Germinal center (tissue), 1 donor: ENCODE data around the gene STUM.
"Not testable (repeated sequence)": the region's sequence is repeated elsewhere in the genome, so short reads cannot be mapped to it uniquely, and the experiment has no call there.

Source experiments
- DNase-seq: peaks from one replicate; pipeline ENCODE4 v3.0.0; 2012; ENCODE audit warnings: mixed read lengths, low spot score

The STUM gene

GRCh38 chr1:226581650-226582330, 33.2 kb downstream of the STUM start:
- DNase-seq = no peak

- no peak for DNase-seq
Measured at GRCh38 chr1:226582966-226583365, 34.4 kb downstream of the STUM start.

- no peak for DNase-seq
Measured at GRCh38 chr1:226584164-226584563, 35.6 kb downstream of the STUM start.

GRCh38 chr1:226586116-226586515, 37.6 kb downstream of the STUM start:
- no peak for DNase-seq

- DNase-seq = no peak
Measured at GRCh38 chr1:226586650-226587422, 38.3 kb downstream of the STUM start.

GRCh38 chr1:226588484-226588883, 39.9 kb downstream of the STUM start:
- DNase-seq = no peak

GRCh38 chr1:226589008-226589733, 40.6 kb downstream of the STUM start:
- DNase-seq = no peak

GRCh38 chr1:226590614-226591013, 42.0 kb downstream of the STUM start:
- DNase-seq = no peak

GRCh38 chr1:226593541-226593940, 45.0 kb downstream of the STUM start:
- no peak for DNase-seq

- DNase-seq = no peak
Measured at GRCh38 chr1:226596531-226597165, 48.1 kb downstream of the STUM start.

GRCh38 chr1:226597616-226598454, 49.3 kb downstream of the STUM start:
- no peak for DNase-seq

- DNase-seq = no peak
Measured at GRCh38 chr1:226598455-226598849, 49.9 kb downstream of the STUM start.

GRCh38 chr1:226598955-226599354, 50.4 kb downstream of the STUM start:
- DNase-seq = not testable (repeated sequence)

- DNase-seq = no peak
Measured at GRCh38 chr1:226599636-226600238, 51.2 kb downstream of the STUM start.

- DNase-seq = no peak
Measured at GRCh38 chr1:226600254-226600653, 51.7 kb downstream of the STUM start.

GRCh38 chr1:226601456-226601855, 52.9 kb downstream of the STUM start:
- DNase-seq = no peak

GRCh38 chr1:226602186-226603021, 53.8 kb downstream of the STUM start:
- DNase-seq = no peak

GRCh38 chr1:226603022-226603857, 54.7 kb downstream of the STUM start:
- no peak for DNase-seq

GRCh38 chr1:226603858-226604559, 55.4 kb downstream of the STUM start:
- DNase-seq = no peak
